Colonic mucosa (tissue), 4 donors: ENCODE measurements around the gene DLGAP1. TPM values are rescaled to one million over a fixed set of nuclear protein-coding genes. Genes with fewer than 3 reads are reported as not detected.

Experiments used
- DNase-seq: peaks from one replicate; pipeline ENCODE4 v3.0.0-alpha.2; 2020
- H3K27ac ChIP-seq: fragments of 200-600 bp; one replicate; pipeline ENCODE4 v1.8.0; 2021
- H3K27me3 ChIP-seq: fragments of 200-600 bp; one replicate; pipeline ENCODE4 v1.8.0; 2021
- H3K36me3 ChIP-seq: fragments of 200-600 bp; one replicate; pipeline ENCODE4 v1.8.0; 2021
- H3K4me1 ChIP-seq: fragments of 200-600 bp; one replicate; pipeline ENCODE4 v1.8.0; 2021; ENCODE audit warnings: mild to moderate bottlenecking
- H3K4me3 ChIP-seq: fragments of 200-600 bp; one replicate; pipeline ENCODE4 v1.8.0; 2021
- H3K9ac ChIP-seq, 2 donors: one replicate each; pipeline ENCODE4 v1.7.0; 2013; ENCODE audit warnings: control low read depth in 2 of 2, low read depth in 2 of 2, low read length in 2 of 2
- H3K9me3 ChIP-seq: fragments of 200-600 bp; one replicate; pipeline ENCODE4 v1.8.0; 2021
- CTCF ChIP-seq: fragments of 200-600 bp; IDR thresholded peaks from one replicate; pipeline ENCODE4 v1.8.0; 2022; ENCODE audit warnings: antibody characterized with exemption, mild to moderate bottlenecking
- intact Hi-C: fragments of 100-400 bp; cut with DNase I; formaldehyde crosslinking; loops from one replicate; pipeline ENCODE4 v1.14.1; 2022
- total RNA-seq, 2 donors: library from RNA; stranded (reverse); fragmentation: NEBNext Ultra II Directional in 1 of 2; extraction: Animal tissue kit (Norgen Biotek cat#: 25700) in 1 of 2; gene quantifications; one replicate each; pipeline ENCODE4 v1.2.1, GENCODE V29; 2021
- donor health status: healthy.
- donor health status: DM: no; HTN: no; CAD: no.
- donor health status: DM: no; HTN: no; CAD: no.

DLGAP1 gene
- total RNA-seq, 2 donors from 2014 or later = 0.25 to 0.50 TPM

GRCh38 chr18:3947383-3947782, 507.7 kb downstream of the DLGAP1 start:
- intact Hi-C loops = no loop called here
- Histone ChIP-seq H3K9me3 (no peaks in the 10 kb centered on the region), H3K36me3 (no peaks in the 10 kb centered on the region), H3K4me1 (no peaks in the 10 kb centered on the region), H3K27ac (no peak overlapping the region), H3K9ac (no peak overlapping the region), H3K27me3 (no peaks in the 10 kb centered on the region), H3K4me3 (no peak overlapping the region)
- no peak for DNase-seq
- no peak for TF ChIP-seq CTCF

- no peak for TF ChIP-seq CTCF
- Histone ChIP-seq H3K9ac (no peak overlapping the region), H3K9me3 (no peaks in the 10 kb centered on the region), H3K27ac (no peak overlapping the region), H3K4me3 (no peak overlapping the region), H3K27me3 (no peaks in the 10 kb centered on the region), H3K4me1 (no peaks in the 10 kb centered on the region), H3K36me3 (no peaks in the 10 kb centered on the region)
- DNase-seq = no peak
- intact Hi-C loops = no loop called here
These were observed 519.8 kb downstream of the DLGAP1 start for GRCh38 chr18:3935305-3935704.

GRCh38 chr18:3932276-3932675, 522.8 kb downstream of the DLGAP1 start:
- H3K36me3 ChIP-seq = no peaks in the 10 kb centered on the region
- H3K27me3 ChIP-seq = no peaks in the 10 kb centered on the region
- H3K4me3 ChIP-seq = no peak overlapping the region
- no peaks in the 10 kb centered on the region for H3K9me3 ChIP-seq
- no peak overlapping the region for H3K27ac ChIP-seq
- TF ChIP-seq CTCF = no peak
- no peaks in the 10 kb centered on the region for H3K4me1 ChIP-seq
- DNase-seq = no peak
- intact Hi-C loops = no loop called here
- H3K9ac ChIP-seq = no peak overlapping the region

DNA sequence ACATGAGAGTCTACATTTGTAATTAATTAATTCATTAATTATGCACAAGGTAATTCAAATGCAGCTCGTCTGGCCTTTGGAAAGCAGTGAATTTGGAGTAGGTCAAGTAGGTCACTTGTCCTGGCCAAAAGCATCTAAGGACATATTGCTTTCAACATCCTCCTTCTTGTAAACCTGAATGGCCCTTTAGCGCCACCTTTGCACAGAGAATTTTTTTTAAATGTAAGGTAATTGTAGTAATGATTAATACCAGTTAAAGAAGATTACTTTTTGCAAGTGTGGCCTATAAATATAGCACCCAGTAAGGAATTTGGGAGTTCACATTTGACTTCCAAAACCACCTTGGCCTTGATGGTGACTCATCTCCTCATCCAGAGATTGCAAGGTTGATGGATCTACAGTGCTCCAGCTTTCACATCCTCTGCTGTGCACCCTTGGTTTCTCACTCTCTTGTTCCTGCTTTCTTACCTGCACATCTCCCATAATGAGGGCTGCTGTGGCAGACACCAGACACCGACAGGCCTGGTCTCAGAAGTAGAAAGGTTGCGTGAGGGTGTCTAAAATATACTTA, 523.5 kb downstream of the DLGAP1 start:
- intact Hi-C loops = no loop called here
- H3K27ac ChIP-seq = no peak overlapping the region

GRCh38 chr18:3931013-3931315, 524.1 kb downstream of the DLGAP1 start:
- intact Hi-C loops = no loop called here
- H3K4me3 ChIP-seq = no peak overlapping the region
- no peaks in the 10 kb centered on the region for H3K4me1 ChIP-seq
- H3K9ac ChIP-seq = no peak overlapping the region
- no peak for TF ChIP-seq CTCF
- H3K9me3 ChIP-seq = no peaks in the 10 kb centered on the region
- H3K27ac ChIP-seq = no peak overlapping the region
- no peaks in the 10 kb centered on the region for H3K36me3 ChIP-seq
- no peaks in the 10 kb centered on the region for H3K27me3 ChIP-seq
- DNase-seq = no peak

More for the DNA sequence above, 523.5 kb downstream of the DLGAP1 start:
- no peak for DNase-seq
- H3K4me1 ChIP-seq = no peaks in the 10 kb centered on the region
- no peaks in the 10 kb centered on the region for H3K27me3 ChIP-seq
- H3K9ac ChIP-seq = no peak overlapping the region
- no peak overlapping the region for H3K4me3 ChIP-seq
- TF ChIP-seq CTCF = no peak
- no peaks in the 10 kb centered on the region for H3K9me3 ChIP-seq
- no peaks in the 10 kb centered on the region for H3K36me3 ChIP-seq
